Naive thymus-derived CD8-positive, alpha-beta T cell (primary cell): ENCODE data around the gene MED16. TPM values are rescaled to one million over a fixed set of nuclear protein-coding genes. Genes with fewer than 3 reads are reported as not detected.
A peak's percentile ranks its signal among the peaks of the same experiment; 100 is the strongest.

Experiments used
- ATAC-seq, 2 donors: fragments of 150-1000 bp; cut with Tn5 transposase in 1 of 2; sonication (Bioruptor Pico), chemical (Tn5 transposase) in 1 of 2; 1 replicate in 1 of 2; 2 replicates in 1 of 2; pipeline ENCODE4 v1.10.0; 2021; ENCODE audit warnings: mild to moderate bottlenecking in 2 of 2, moderate library complexity in 2 of 2
- POLR2A ChIA-PET: fragments of 350-600 bp; sonication (Branson Sonifier 250); formaldehyde crosslinking; loops from one replicate; lab custom pipeline; 2021; ENCODE audit warnings: antibody characterized with exemption; lab: Charles Lee
- DNase-seq, 10 donors: peaks; one replicate each; pipeline versions ENCODE4 v3.0.0 to v3.0.0-alpha.2; 2020 to 2022
- H3K27ac Mint-ChIP-seq, 10 donors: one replicate each; pipeline ENCODE4 v1.8.0; 2020 to 2022; ENCODE audit warnings: mild to moderate bottlenecking in 10 of 10, mixed read lengths in 10 of 10, moderate library complexity in 4 of 10, inconsistent platforms in 1 of 10
- H3K27me3 Mint-ChIP-seq, 5 donors: one replicate each; pipeline ENCODE4 v1.8.0; 2021 to 2022; ENCODE audit warnings: mixed read lengths in 5 of 5
- H3K36me3 Mint-ChIP-seq, 3 donors: one replicate each; pipeline ENCODE4 v1.8.0; 2020 to 2022; ENCODE audit warnings: mixed read lengths in 3 of 3, mild to moderate bottlenecking in 2 of 3, inconsistent platforms in 1 of 3
- H3K4me1 Mint-ChIP-seq, 4 donors: one replicate each; pipeline ENCODE4 v1.8.0; 2021 to 2022; ENCODE audit warnings: mixed read lengths in 4 of 4
- H3K4me3 Mint-ChIP-seq, 10 donors: one replicate each; pipeline ENCODE4 v1.8.0; 2020 to 2022; ENCODE audit warnings: mild to moderate bottlenecking in 10 of 10, mixed read lengths in 10 of 10, moderate library complexity in 6 of 10, inconsistent platforms in 1 of 10
- H3K9me3 Mint-ChIP-seq, 9 donors: one replicate each; pipeline ENCODE4 v1.8.0; 2020 to 2022; ENCODE audit warnings: mixed read lengths in 9 of 9, mild to moderate bottlenecking in 3 of 9, inconsistent platforms in 1 of 9, moderate library complexity in 1 of 9
- polyA plus RNA-seq, 3 donors: library from polyadenylated mRNA; unstranded; fragments of 300-500 nt; fragmentation: Illumina TruSeq; gene quantifications; one replicate each; pipeline ENCODE4 v1.2.3, GENCODE V29; 2021
- total RNA-seq, 8 experiments: library from RNA in 2 of 8; stranded (reverse) in 2 of 8; gene quantifications; one replicate each; pipeline ENCODE4 v1.2.3 and lab custom pipeline; 2021 to 2026

Gene MED16
- total and polyA plus RNA-seq, 5 experiments from 2014 or later, result 54.3 to 117 (median 68.8) TPM

- peak overlapping the region; percentile 66 to 87 (median 74) for H3K4me3 Mint-ChIP-seq
- DNase-seq (no peak), ATAC-seq (no peak)
- H3K9me3 Mint-ChIP-seq, result no peaks in the 10 kb centered on the region
- H3K27me3 Mint-ChIP-seq, result no peaks in the 10 kb centered on the region
- H3K4me1 Mint-ChIP-seq, result peaks cover 5 to 29% (median 14%) of the 10 kb centered on the region in 4 donors
- peak overlapping the region in 1 of 10 donors; percentile 14 for H3K27ac Mint-ChIP-seq
- H3K36me3 Mint-ChIP-seq, result no peaks in the 10 kb centered on the region
- POLR2A ChIA-PET, result no interaction called here
These were observed 33.3 kb upstream of the MED16 start for GRCh38 chr19:926323-926588.

- H3K4me1 Mint-ChIP-seq, result peaks cover 7 to 30% (median 17%) of the 10 kb centered on the region in 4 donors
- H3K27me3 Mint-ChIP-seq, result no peaks in the 10 kb centered on the region
- DNase-seq (peak; percentile 46 to 86 (median 70)), ATAC-seq (peak; percentile 60 to 76)
- peak within 1 kb of the TSS in 8 of 10 donors; percentile 22 to 83 (median 58) for H3K27ac Mint-ChIP-seq
- POLR2A ChIA-PET, result interaction anchor here (1.0 to 7.4 kb wide), 4 partner anchors 57 to 343 kb away, joined by 3 to 101 read pairs (median 8); partner anchors contain the start of genes CIRBP and WDR18
- peak within 1 kb of the TSS; percentile 67 to 87 (median 78) for H3K4me3 Mint-ChIP-seq
- H3K9me3 Mint-ChIP-seq, result no peaks in the 10 kb centered on the region
- no peaks in the 10 kb centered on the region for H3K36me3 Mint-ChIP-seq
These were observed 32.7 kb upstream of the MED16 start, which contains the start of gene ARID3A for GRCh38 chr19:925526-926322. ARID3A (plus strand) TSS chr19:926035; CDS start chr19:929529, 3,494 bp downstream.

GRCh38 chr19:925087-925525 is 32.1 kb upstream of the MED16 start:
- Mint-ChIP-seq H3K4me1 (peaks cover 9 to 32% (median 18%) of the 10 kb centered on the region in 4 donors), H3K27me3 (no peaks in the 10 kb centered on the region), H3K9me3 (no peaks in the 10 kb centered on the region), H3K36me3 (no peaks in the 10 kb centered on the region), H3K4me3 (peak overlapping the region; percentile 67 to 87 (median 78)), H3K27ac (peak overlapping the region in 8 of 10 donors; percentile 22 to 83 (median 58))
- peak in 3 of 10 donors; percentile 70 to 84 (median 76) for DNase-seq
- ATAC-seq, result peak; percentile 50 to 54
- POLR2A ChIA-PET, result interaction anchor here (0.8 to 7.4 kb wide), 10 partner anchors 12 to 344 kb away, joined by 3 to 101 read pairs (median 4); partner anchors contain the start of genes ATP5F1D, CIRBP, MED16 and RNU6-9

GRCh38 chr19:924553-925086 is 31.6 kb upstream of the MED16 start:
- H3K4me3 Mint-ChIP-seq, result peak overlapping the region; percentile 62 to 87 (median 76)
- POLR2A ChIA-PET, result interaction anchor here (0.6 to 7.4 kb wide), 11 partner anchors 13 to 345 kb away, joined by 3 to 101 read pairs (median 4); partner anchors contain the start of genes ATP5F1D, CIRBP, MED16 and RNU6-9
- DNase-seq, result no peak
- peaks cover 9 to 28% (median 18%) of the 10 kb centered on the region in 4 donors for H3K4me1 Mint-ChIP-seq
- H3K27me3 Mint-ChIP-seq, result no peaks in the 10 kb centered on the region
- no peaks in the 10 kb centered on the region for H3K36me3 Mint-ChIP-seq
- ATAC-seq, result no peak
- H3K27ac Mint-ChIP-seq, result peak overlapping the region in 2 of 10 donors; percentile 68 to 83
- H3K9me3 Mint-ChIP-seq, result no peaks in the 10 kb centered on the region

- Mint-ChIP-seq H3K4me1 (peaks cover 11 to 34% (median 24%) of the 10 kb centered on the region in 4 donors), H3K27ac (peak overlapping the region in 8 of 10 donors; percentile 17 to 90 (median 82)), H3K9me3 (no peaks in the 10 kb centered on the region), H3K36me3 (no peaks in the 10 kb centered on the region), H3K4me3 (peak overlapping the region; percentile 67 to 90 (median 84)), H3K27me3 (peaks cover 0 to 2% (median 0%) of the 10 kb centered on the region in 5 donors)
- DNase-seq (peak in 9 of 10 donors; percentile 60 to 89 (median 71)), ATAC-seq (peak; percentile 63 to 67)
- POLR2A ChIA-PET, result interaction anchor here (1.2 to 9.1 kb wide), 9 partner anchors 15 to 286 kb away, joined by 3 to 165 read pairs (median 11); partner anchors contain the start of genes ARHGAP45, CFD, MED16 and RNU6-9
These were observed 27.3 kb upstream of the MED16 start for GRCh38 chr19:920051-920864.

GRCh38 chr19:919199-920050 is 26.4 kb upstream of the MED16 start:
- Mint-ChIP-seq H3K27ac (peak overlapping the region in 1 of 10 donors; percentile 73), H3K9me3 (no peaks in the 10 kb centered on the region), H3K4me1 (peaks cover 12 to 36% (median 24%) of the 10 kb centered on the region in 4 donors), H3K4me3 (peak overlapping the region in 7 of 10 donors; percentile 32 to 81 (median 64)), H3K36me3 (no peaks in the 10 kb centered on the region), H3K27me3 (peaks cover 0 to 2% (median 0%) of the 10 kb centered on the region in 5 donors)
- ATAC-seq (peak; percentile 48 to 54), DNase-seq (peak in 3 of 10 donors; percentile 49 to 57 (median 53))
- POLR2A ChIA-PET, result interaction anchor here (0.9 to 9.1 kb wide), 11 partner anchors 14 to 287 kb away, joined by 3 to 165 read pairs (median 11); partner anchors contain the start of genes ARHGAP45, CFD, MED16 and RNU6-9

- H3K9me3 Mint-ChIP-seq, result no peaks in the 10 kb centered on the region
- ATAC-seq (no peak), DNase-seq (peak in 1 of 10 donors; percentile 77)
- H3K4me1 Mint-ChIP-seq, result peaks cover 12 to 32% (median 23%) of the 10 kb centered on the region in 4 donors
- peaks cover 0 to 2% (median 0%) of the 10 kb centered on the region in 5 donors for H3K27me3 Mint-ChIP-seq
- H3K36me3 Mint-ChIP-seq, result no peaks in the 10 kb centered on the region
- POLR2A ChIA-PET, result interaction anchor here (0.9 to 9.1 kb wide), 9 partner anchors 13 to 104 kb away, joined by 3 to 165 read pairs (median 11); partner anchors contain the start of genes CFD, MED16, RNU6-9 and WDR18
- H3K27ac Mint-ChIP-seq, result peak overlapping the region in 2 of 10 donors; percentile 7 to 33
- peak overlapping the region in 8 of 10 donors; percentile 14 to 81 (median 49) for H3K4me3 Mint-ChIP-seq
These were observed 25.7 kb upstream of the MED16 start for GRCh38 chr19:918481-919198.

GRCh38 chr19:918152-918437 is 25.1 kb upstream of the MED16 start:
- peak overlapping the region in 5 of 10 donors; percentile 44 to 91 (median 69) for H3K27ac Mint-ChIP-seq
- peaks cover 0 to 2% (median 0%) of the 10 kb centered on the region in 5 donors for H3K27me3 Mint-ChIP-seq
- H3K36me3 Mint-ChIP-seq, result no peaks in the 10 kb centered on the region
- no peaks in the 10 kb centered on the region for H3K9me3 Mint-ChIP-seq
- DNase-seq (no peak), ATAC-seq (no peak)
- H3K4me1 Mint-ChIP-seq, result peaks cover 11 to 29% (median 23%) of the 10 kb centered on the region in 4 donors
- H3K4me3 Mint-ChIP-seq, result peak overlapping the region; percentile 39 to 84 (median 78)
- POLR2A ChIA-PET, result interaction anchor here (1.6 to 9.1 kb wide), 4 partner anchors 12 to 55 kb away, joined by 4 to 165 read pairs (median 116); partner anchors contain the start of genes CFD, MED16 and RNU6-9

GRCh38 chr19:917323-918151 is 24.6 kb upstream of the MED16 start, which contains the start of gene KISS1R:
KISS1R (plus strand) TSS chr19:917333; CDS start chr19:917503, 170 bp downstream.
- H3K27ac Mint-ChIP-seq, result peak within 1 kb of the TSS in 7 of 10 donors; percentile 19 to 91 (median 67)
- POLR2A ChIA-PET, result interaction anchor here (0.7 to 9.1 kb wide), 8 partner anchors 12 to 282 kb away, joined by 3 to 165 read pairs (median 4); partner anchors contain the start of genes CFD, MED16, PTBP1 and RNU6-9

More at GRCh38 chr19:917323-918151, 24.6 kb upstream of the MED16 start, which contains the start of gene KISS1R:
- peaks cover 0 to 2% (median 0%) of the 10 kb centered on the region in 5 donors for H3K27me3 Mint-ChIP-seq
- ATAC-seq (peak; percentile 5 to 9), DNase-seq (peak in 4 of 10 donors; percentile 45 to 56 (median 48))
- peaks cover 11 to 29% (median 23%) of the 10 kb centered on the region in 4 donors for H3K4me1 Mint-ChIP-seq
- peak within 1 kb of the TSS; percentile 45 to 84 (median 78) for H3K4me3 Mint-ChIP-seq
- no peaks in the 10 kb centered on the region for H3K9me3 Mint-ChIP-seq
- no peaks in the 10 kb centered on the region for H3K36me3 Mint-ChIP-seq
